C4-2B (cell line): Measurements from ENCODE around the gene CBY2.

Experiments used
- ZFX ChIP-seq: fragments of 450-650 bp; IDR thresholded peaks from 2 replicates; pipeline ENCODE4 v1.6.1; 2017
- TF ChIP-seq, protein P1 (sequence below): fragments of 450-650 bp; conservative IDR thresholded peaks from 2 replicates; pipeline ENCODE4 v1.5.1; 2017; ENCODE audit warnings: mild to moderate bottlenecking

DNA sequence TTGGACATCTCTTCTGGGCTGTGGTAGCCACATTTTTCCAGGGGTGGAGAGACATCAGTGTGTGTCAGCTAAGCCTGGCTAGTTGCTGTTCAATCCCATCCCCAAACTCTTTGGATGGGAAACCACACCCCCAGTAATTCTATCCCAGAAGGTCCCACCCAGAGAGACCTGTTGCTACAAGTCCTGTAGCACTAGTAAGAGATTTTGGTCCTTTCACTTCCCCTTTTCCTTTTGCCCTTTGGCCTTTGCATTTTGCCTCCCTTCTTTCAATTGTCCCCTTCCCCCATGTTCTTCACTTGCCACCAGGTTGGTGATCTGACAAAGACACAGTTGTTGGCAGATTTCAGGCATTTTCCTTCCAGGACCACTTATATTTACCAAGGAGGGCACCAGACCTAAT lies 3.8 kb downstream of the CBY2 start:
- TF ChIP-seq, protein P1, sequence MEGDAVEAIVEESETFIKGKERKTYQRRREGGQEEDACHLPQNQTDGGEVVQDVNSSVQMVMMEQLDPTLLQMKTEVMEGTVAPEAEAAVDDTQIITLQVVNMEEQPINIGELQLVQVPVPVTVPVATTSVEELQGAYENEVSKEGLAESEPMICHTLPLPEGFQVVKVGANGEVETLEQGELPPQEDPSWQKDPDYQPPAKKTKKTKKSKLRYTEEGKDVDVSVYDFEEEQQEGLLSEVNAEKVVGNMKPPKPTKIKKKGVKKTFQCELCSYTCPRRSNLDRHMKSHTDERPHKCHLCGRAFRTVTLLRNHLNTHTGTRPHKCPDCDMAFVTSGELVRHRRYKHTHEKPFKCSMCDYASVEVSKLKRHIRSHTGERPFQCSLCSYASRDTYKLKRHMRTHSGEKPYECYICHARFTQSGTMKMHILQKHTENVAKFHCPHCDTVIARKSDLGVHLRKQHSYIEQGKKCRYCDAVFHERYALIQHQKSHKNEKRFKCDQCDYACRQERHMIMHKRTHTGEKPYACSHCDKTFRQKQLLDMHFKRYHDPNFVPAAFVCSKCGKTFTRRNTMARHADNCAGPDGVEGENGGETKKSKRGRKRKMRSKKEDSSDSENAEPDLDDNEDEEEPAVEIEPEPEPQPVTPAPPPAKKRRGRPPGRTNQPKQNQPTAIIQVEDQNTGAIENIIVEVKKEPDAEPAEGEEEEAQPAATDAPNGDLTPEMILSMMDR = no peak
- no peak for TF ChIP-seq ZFX
